Activated T-helper 1 cell treated with anti-CD3 and anti-CD28 coated beads, Interleukin-12 subunit alpha, Interleukin-12 subunit beta, Interleukin-2, Interleukin-4 antibody, amounts not matched to agents 30 ng/mL and 10 ng/mL and 1 ng/mL, durations not matched to agents 14 hours and 24 hours and 36 hours (primary cell): ENCODE measurements around the gene TET2. TPM values are rescaled to one million over a fixed set of nuclear protein-coding genes. Genes with fewer than 3 reads are reported as not detected.
"Not testable (repeated sequence)": the region's sequence is repeated elsewhere in the genome, so short reads cannot be mapped to it uniquely, and the experiment has no call there.

Source experiments
- DNase-seq: peaks from one replicate; pipeline ENCODE4 v3.0.0; 2021; ENCODE audit warnings: low spot score
- H3K27ac Mint-ChIP-seq: one replicate; pipeline ENCODE4 v1.8.0; 2021; ENCODE audit warnings: mild to moderate bottlenecking, mixed read lengths
- H3K27me3 Mint-ChIP-seq: one replicate; pipeline ENCODE4 v1.8.0; 2022; ENCODE audit warnings: mild to moderate bottlenecking, moderate library complexity, mixed read lengths; ENCODE audit not compliant: insufficient read depth
- H3K36me3 Mint-ChIP-seq: one replicate; pipeline ENCODE4 v1.8.0; 2021; ENCODE audit warnings: low read depth, mixed read lengths
- H3K4me1 Mint-ChIP-seq: one replicate; pipeline ENCODE4 v1.8.0; 2021; ENCODE audit warnings: low read depth, mixed read lengths
- H3K4me3 Mint-ChIP-seq: one replicate; pipeline ENCODE4 v1.8.0; 2021; ENCODE audit warnings: mild to moderate bottlenecking, moderate library complexity, mixed read lengths
- H3K9me3 Mint-ChIP-seq: one replicate; pipeline ENCODE4 v1.8.0; 2021; ENCODE audit warnings: mixed read lengths
- intact Hi-C: fragments of 100-400 bp; cut with micrococcal nuclease; formaldehyde crosslinking; loops from one replicate; pipeline ENCODE4 v1.15.1; 2024
- total RNA-seq: library from RNA; stranded (reverse); gene quantifications from 2 replicates; pipeline ENCODE4 v1.2.3, GENCODE V29; 2022

The TET2 gene
- total RNA-seq, 1 donor from 2014 or later, result 28.7 TPM

DNA sequence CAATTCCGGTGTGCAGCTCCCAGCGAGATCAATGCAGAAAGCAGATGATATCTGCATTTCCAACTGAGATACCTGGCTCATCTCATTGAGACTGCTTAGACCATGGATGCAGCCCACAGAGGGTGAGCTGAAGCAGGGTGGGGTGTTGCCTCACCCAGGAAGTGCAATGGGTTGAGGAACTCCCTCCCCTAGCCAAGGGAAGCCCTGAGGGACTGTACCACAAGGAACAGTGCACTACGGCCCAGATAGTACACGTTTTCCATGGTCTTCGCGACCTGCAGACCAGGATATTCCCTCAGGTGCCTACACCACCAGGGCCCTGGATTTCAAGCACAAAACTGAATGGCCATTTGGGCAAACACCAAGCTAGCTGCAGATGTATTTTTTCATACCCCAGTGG is 150.0 kb downstream of the TET2 start:
- peaks cover 33% of the 10 kb centered on the region for H3K9me3 Mint-ChIP-seq
- intact Hi-C loops, result no loop called here
- H3K27ac Mint-ChIP-seq, result no peak overlapping the region
- H3K4me1 Mint-ChIP-seq, result no peaks in the 10 kb centered on the region
- H3K27me3 Mint-ChIP-seq, result no peaks in the 10 kb centered on the region
- H3K36me3 Mint-ChIP-seq, result peaks cover 7% of the 10 kb centered on the region
- H3K4me3 Mint-ChIP-seq, result no peak overlapping the region
- no peak for DNase-seq

DNA sequence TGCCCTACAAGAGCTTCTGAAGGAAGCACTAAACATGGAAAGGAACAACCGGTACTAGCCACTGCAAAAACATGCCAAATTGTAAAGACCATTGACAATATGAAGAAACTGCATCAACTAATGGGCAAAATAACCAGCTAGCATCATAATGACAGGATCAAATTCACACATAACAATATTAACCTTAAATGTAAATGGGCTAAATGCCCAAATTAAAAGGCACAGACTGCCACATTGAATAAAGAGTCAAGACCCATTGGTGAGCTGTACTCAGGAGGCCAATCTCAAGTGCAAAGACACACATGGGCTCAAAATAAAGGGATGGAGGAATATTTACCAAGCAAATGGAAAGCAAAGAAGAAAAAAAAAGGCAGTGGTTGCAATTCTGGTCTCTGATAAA is 152.4 kb downstream of the TET2 start:
- H3K4me1 Mint-ChIP-seq, intact Hi-C loops, H3K36me3 Mint-ChIP-seq, DNase-seq, H3K4me3 Mint-ChIP-seq, H3K27ac Mint-ChIP-seq, H3K27me3 Mint-ChIP-seq: not testable (repeated sequence)
- peaks cover 49% of the 10 kb centered on the region for H3K9me3 Mint-ChIP-seq

DNA sequence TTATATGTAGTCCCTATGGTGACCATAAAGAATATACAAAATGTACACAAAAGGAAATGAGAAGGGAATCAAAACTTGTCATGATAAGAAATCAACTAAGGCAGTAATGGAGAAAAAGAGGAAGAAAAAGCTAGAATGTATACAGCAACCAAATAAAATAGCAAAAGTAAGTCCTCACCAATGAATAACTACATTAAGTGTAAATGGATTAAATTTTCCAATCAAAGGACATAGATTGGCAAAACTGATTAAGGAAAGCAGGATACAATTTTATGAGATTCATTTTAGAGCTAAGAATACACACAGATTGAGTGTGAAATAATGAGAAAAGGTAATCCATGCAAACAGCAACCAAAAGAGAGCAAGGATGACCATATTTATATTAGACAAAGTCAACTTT is 157.4 kb downstream of the TET2 start:
- Mint-ChIP-seq H3K27me3 (no peaks in the 10 kb centered on the region), H3K4me3 (no peak overlapping the region), H3K9me3 (peaks cover 48% of the 10 kb centered on the region), H3K36me3 (peaks cover 9% of the 10 kb centered on the region), H3K27ac (peak overlapping the region; percentile 28), H3K4me1 (peaks cover 25% of the 10 kb centered on the region)
- DNase-seq, result no peak
- intact Hi-C loops, result loop anchor here (2.0 kb wide), 1 partner anchor 27 kb away; no protein-coding TSS in a partner anchor

DNA sequence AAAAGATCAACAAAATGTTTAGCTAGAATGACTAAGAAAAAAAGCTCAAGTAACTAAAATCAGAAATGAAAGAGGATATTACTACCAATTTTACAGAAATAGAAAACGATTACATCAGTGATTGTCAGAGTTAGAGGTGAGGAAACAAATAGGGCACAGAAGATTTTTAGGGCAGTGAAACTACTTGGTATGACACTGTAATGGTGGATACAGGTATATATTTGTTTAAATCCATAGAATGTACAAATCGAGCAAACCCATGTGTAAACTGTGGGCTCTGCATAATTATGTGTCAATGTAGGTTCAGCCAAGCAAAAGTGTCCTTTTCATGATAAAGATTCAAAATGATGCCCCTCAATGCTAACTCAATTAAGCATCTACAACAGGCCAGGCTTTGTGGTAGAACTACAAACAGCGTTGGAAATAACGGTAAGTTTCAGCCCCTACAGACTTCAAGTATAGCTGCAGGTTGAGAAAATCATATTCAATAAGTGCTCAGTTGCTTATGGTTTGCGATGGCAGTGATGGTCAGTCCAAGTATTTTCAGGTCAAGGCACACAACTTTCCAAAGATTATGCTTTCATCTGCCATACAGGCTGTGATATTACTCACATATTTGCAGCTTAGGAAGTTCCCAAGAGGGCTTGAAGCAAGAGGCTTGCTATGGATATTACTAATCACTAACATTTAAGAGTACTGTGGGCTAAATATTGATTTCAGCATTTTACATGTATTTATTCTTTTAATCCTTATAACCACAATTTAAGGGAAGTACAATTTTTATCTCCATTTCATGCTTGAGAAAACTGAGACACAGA is 158.6 kb downstream of the TET2 start:
- no peak for DNase-seq
- Mint-ChIP-seq H3K4me1 (peaks cover 25% of the 10 kb centered on the region), H3K36me3 (peaks cover 12% of the 10 kb centered on the region), H3K9me3 (peaks cover 45% of the 10 kb centered on the region), H3K27me3 (no peaks in the 10 kb centered on the region), H3K27ac (peak overlapping the region; percentile 92), H3K4me3 (peak overlapping the region; percentile 56)
- intact Hi-C loops, result loop anchor here (1.0 to 2.0 kb wide), 2 partner anchors 18 to 28 kb away; no protein-coding TSS in a partner anchor

DNA sequence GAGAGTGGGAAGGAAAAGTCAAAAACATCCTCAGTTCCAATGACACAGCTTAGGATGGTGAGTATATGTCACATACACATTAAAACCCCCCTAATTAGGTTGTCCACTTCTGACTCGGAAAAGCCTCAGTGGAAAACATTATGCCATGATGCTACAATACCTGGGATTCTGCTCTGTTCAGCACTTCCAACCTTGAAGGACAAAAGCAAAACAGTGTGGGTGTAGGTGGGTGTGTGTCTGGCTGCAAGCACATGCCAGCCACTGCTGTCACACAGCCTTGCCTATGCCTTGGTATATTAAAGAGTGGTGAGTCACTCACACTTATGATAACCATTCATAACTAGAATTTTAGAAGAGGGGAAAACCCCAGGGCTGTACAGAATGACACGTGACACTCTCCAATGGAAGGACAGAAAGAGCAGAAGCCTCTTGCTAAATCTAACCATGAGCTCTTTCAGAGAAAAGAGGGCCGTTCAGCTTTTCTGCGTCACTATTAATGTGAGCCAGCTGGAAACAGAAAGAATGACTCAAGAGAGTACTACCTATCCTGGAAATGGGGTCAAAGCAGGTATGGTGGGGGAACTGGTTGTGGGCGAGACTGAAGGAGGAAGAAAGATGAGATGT is 159.6 kb downstream of the TET2 start:
- intact Hi-C loops, result loop anchor here (1.0 kb wide), 8 partner anchors 91 to 340 kb away; partner anchors contain the start of gene TET2
- Mint-ChIP-seq H3K27me3 (no peaks in the 10 kb centered on the region), H3K9me3 (peaks cover 45% of the 10 kb centered on the region), H3K4me3 (peak overlapping the region; percentile 41), H3K36me3 (peaks cover 13% of the 10 kb centered on the region), H3K27ac (peak overlapping the region; percentile 92), H3K4me1 (peaks cover 25% of the 10 kb centered on the region)
- DNase-seq, result peak; percentile 60

DNA sequence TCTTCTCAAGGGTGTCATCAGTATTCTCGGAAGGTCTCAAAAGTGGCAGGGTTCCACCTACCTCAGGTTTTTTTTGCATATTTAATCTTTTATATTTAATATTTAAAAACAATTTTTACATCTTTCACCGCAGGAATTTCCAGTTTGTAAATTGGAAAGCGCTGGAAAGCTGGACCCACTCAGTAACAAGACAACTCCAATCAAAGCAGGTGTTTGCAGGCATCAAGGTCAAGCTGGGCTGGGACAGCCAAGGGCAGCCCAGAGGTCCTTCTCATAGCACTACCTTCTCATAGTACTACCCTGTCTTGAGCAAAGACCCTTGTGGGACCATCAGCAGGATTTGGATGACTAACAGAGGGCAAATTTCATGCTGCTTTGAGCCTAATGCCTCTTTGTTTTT is 160.1 kb downstream of the TET2 start:
- Mint-ChIP-seq H3K9me3 (peaks cover 47% of the 10 kb centered on the region), H3K27me3 (no peaks in the 10 kb centered on the region), H3K4me1 (peaks cover 25% of the 10 kb centered on the region), H3K4me3 (peak overlapping the region; percentile 41), H3K27ac (peak overlapping the region; percentile 92), H3K36me3 (peaks cover 15% of the 10 kb centered on the region)
- no peak for DNase-seq
- intact Hi-C loops, result loop anchor here (1.0 kb wide), 8 partner anchors 92 to 341 kb away; partner anchors contain the start of gene TET2

DNA sequence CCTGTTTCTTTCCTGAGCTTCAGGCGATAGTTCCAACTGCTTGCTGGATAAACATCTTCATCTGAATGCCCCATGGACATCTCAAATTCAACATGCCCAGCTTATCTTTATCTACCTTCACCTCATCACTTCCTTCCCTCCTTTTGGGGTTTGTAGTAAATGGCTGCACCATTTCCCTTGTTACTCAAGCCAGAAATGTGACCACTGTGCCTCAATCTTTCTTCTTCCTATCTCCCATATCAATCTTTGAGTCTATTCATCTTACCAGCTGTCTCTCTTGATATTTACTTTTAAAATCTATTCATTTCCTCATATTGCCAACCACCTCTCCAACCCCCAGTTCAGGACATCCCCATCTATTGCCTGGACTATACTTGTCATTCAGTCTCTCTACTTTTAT is 171.8 kb downstream of the TET2 start:
- H3K4me3 Mint-ChIP-seq, result no peak overlapping the region
- peaks cover 32% of the 10 kb centered on the region for H3K9me3 Mint-ChIP-seq
- intact Hi-C loops, result no loop called here
- peaks cover 2% of the 10 kb centered on the region for H3K36me3 Mint-ChIP-seq
- no peak overlapping the region for H3K27ac Mint-ChIP-seq
- H3K27me3 Mint-ChIP-seq, result no peaks in the 10 kb centered on the region
- H3K4me1 Mint-ChIP-seq, result no peaks in the 10 kb centered on the region
- DNase-seq, result no peak

DNA sequence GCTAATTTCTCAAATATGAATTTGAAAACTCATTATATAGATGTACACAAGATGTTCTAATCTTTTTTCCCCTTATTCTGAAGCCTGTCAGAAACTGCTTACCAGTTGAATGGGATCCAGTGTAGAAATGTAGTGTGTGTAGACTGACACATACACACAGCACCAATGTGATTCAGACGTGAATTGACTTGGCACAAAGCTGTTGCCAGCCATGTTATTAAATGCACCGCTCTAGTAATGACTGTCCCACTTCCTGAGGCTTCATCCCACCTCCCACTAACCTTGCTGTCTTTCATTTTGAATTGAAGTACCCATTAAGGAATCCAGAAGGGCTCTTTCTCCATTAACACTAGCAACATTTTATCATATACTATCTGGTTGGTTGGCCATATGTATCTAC is 180.5 kb downstream of the TET2 start:
- intact Hi-C loops, result no loop called here
- Mint-ChIP-seq H3K27me3 (no peaks in the 10 kb centered on the region), H3K4me3 (no peak overlapping the region), H3K36me3 (no peaks in the 10 kb centered on the region), H3K4me1 (peaks cover 10% of the 10 kb centered on the region), H3K27ac (no peak overlapping the region), H3K9me3 (no peaks in the 10 kb centered on the region)
- DNase-seq, result no peak

DNA sequence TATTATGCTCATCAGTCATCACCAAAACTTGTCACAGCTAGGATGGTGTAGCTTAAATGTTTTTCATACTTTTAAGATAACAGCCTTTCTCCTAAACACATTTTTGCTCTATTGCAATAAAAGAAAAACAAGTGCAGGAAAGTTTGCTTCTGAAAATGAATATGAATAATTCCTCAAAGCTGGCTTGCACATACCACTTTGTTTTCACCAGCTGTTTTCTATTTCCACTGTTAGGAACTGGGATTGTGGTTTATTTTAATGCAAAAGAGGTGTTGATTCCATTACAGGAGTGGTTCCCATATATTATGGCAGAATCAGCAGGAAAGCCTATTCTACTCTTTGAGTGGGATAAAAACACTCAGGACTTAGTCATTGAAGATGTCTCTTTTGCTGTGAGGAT is 181.3 kb downstream of the TET2 start:
- Mint-ChIP-seq H3K4me1 (peaks cover 10% of the 10 kb centered on the region), H3K4me3 (no peak overlapping the region), H3K27ac (no peak overlapping the region), H3K27me3 (no peaks in the 10 kb centered on the region), H3K36me3 (no peaks in the 10 kb centered on the region), H3K9me3 (no peaks in the 10 kb centered on the region)
- intact Hi-C loops, result no loop called here
- DNase-seq, result no peak

DNA sequence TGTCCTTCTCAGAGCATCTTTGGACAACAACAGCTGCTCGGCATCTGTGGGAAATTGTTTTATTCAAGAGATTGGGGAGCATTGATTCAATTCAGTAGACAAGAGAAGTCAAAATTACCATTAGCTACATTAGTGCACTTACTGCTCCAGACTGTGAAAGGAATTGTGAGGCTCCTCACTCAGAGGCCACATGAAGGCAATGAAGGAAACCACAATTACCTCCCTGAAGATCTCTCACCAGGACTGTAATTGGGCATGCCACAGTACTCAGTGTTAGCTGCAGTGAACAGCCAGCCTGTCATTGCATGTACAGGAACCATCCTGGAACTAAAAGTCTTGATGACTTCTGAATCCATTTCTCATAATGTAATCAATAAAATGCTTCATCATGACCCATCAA is 182.4 kb downstream of the TET2 start:
- Mint-ChIP-seq H3K27ac (no peak overlapping the region), H3K36me3 (no peaks in the 10 kb centered on the region), H3K9me3 (no peaks in the 10 kb centered on the region), H3K4me3 (no peak overlapping the region), H3K4me1 (peaks cover 10% of the 10 kb centered on the region), H3K27me3 (no peaks in the 10 kb centered on the region)
- DNase-seq, result no peak
- intact Hi-C loops, result no loop called here
